ENCODE results near the gene RCAN2.

The RCAN2 gene

GRCh38 chr6:46500382-46500781, 9.1 kb upstream of the RCAN2 start:
- FAIRE-seq (no peak), DNase-seq (ENCODE audit: extremely low spot score, insufficient read length, low read depth) (no peak)

- DNase-seq (ENCODE audit: extremely low spot score, insufficient read length, low read depth) (no peak), FAIRE-seq (no peak)
Observed at GRCh38 chr6:46491628-46492547, 639 bp upstream of the RCAN2 start.

- FAIRE-seq = no peak
- no peak for DNase-seq (ENCODE audit: extremely low spot score, insufficient read length, low read depth)
Observed at GRCh38 chr6:46490425-46491200, 636 bp downstream of the RCAN2 start.

- no peak for FAIRE-seq
- DNase-seq (ENCODE audit: extremely low spot score, insufficient read length, low read depth) = no peak
Observed at GRCh38 chr6:46486181-46486580, 5.1 kb downstream of the RCAN2 start.

- DNase-seq (ENCODE audit: extremely low spot score, insufficient read length, low read depth) (no peak), FAIRE-seq (no peak)
Observed at GRCh38 chr6:46484081-46484820, 7.0 kb downstream of the RCAN2 start.

GRCh38 chr6:46476301-46476700, 14.9 kb downstream of the RCAN2 start:
- FAIRE-seq (no peak), DNase-seq (ENCODE audit: extremely low spot score, insufficient read length, low read depth) (no peak)

GRCh38 chr6:46473881-46474280, 17.4 kb downstream of the RCAN2 start:
- no peak for DNase-seq (ENCODE audit: extremely low spot score, insufficient read length, low read depth)
- no peak for FAIRE-seq

- DNase-seq (ENCODE audit: extremely low spot score, insufficient read length, low read depth) (no peak), FAIRE-seq (no peak)
Observed at GRCh38 chr6:46472243-46472642, 19.0 kb downstream of the RCAN2 start.

GRCh38 chr6:46469021-46469420, 22.2 kb downstream of the RCAN2 start:
- FAIRE-seq = no peak

GRCh38 chr6:46468403-46469010, 22.7 kb downstream of the RCAN2 start:
- FAIRE-seq = no peak
- no peak for DNase-seq (ENCODE audit: extremely low spot score, insufficient read length, low read depth)

More at GRCh38 chr6:46469021-46469420, 22.2 kb downstream of the RCAN2 start:
- DNase-seq (ENCODE audit: extremely low spot score, insufficient read length, low read depth) = no peak

- FAIRE-seq = no peak
- DNase-seq (ENCODE audit: extremely low spot score, insufficient read length, low read depth) = no peak
Observed at GRCh38 chr6:46466570-46466969, 24.7 kb downstream of the RCAN2 start.

GRCh38 chr6:46465294-46466165, 25.7 kb downstream of the RCAN2 start:
- DNase-seq (ENCODE audit: extremely low spot score, insufficient read length, low read depth) (no peak), FAIRE-seq (no peak)

- FAIRE-seq (no peak), DNase-seq (ENCODE audit: extremely low spot score, insufficient read length, low read depth) (no peak)
Observed at GRCh38 chr6:46456297-46456696, 35.0 kb downstream of the RCAN2 start.

- no peak for FAIRE-seq
- no peak for DNase-seq (ENCODE audit: extremely low spot score, insufficient read length, low read depth)
Observed at GRCh38 chr6:46454691-46455090, 36.6 kb downstream of the RCAN2 start.

GRCh38 chr6:46453741-46454316, 37.4 kb downstream of the RCAN2 start:
- DNase-seq (ENCODE audit: extremely low spot score, insufficient read length, low read depth) (no peak), FAIRE-seq (no peak)

GRCh38 chr6:46453216-46453615, 38.0 kb downstream of the RCAN2 start:
- FAIRE-seq = no peak
- no peak for DNase-seq (ENCODE audit: extremely low spot score, insufficient read length, low read depth)

- DNase-seq (ENCODE audit: extremely low spot score, insufficient read length, low read depth) (no peak), FAIRE-seq (no peak)
Observed at GRCh38 chr6:46452312-46452917, 38.8 kb downstream of the RCAN2 start.

- DNase-seq (ENCODE audit: extremely low spot score, insufficient read length, low read depth) = no peak
- FAIRE-seq = no peak
Observed at GRCh38 chr6:46451343-46451742, 39.9 kb downstream of the RCAN2 start.

Data from GM18507 (cell line).